Measurements from ENCODE around the gene NAV3.

GRCh38 chr12:77998236-77998786 lies 167.6 kb downstream of the NAV3 start:
- TF ChIP-seq CTCF (IDR thresholded peaks at IDR 0.05; ENCODE audit: low read depth, low read length, poor library complexity, severe bottlenecking) (no peak), EZH2phosphoT487 (IDR thresholded peaks at IDR 0.05; ENCODE audit: borderline replicate concordance, low read length) (no peak)
